Stimulated activated CD4-positive, alpha-beta T cell treated with anti-CD3 and anti-CD28 coated beads, Interleukin-15, amount 100 ng/mL, for 24 hours (primary cell): ENCODE measurements around the gene DHDH.
A peak's percentile ranks its signal among the peaks of the same experiment; 100 is the strongest.

ENCODE experiments used
- DNase-seq: peaks from one replicate; pipeline ENCODE4 v3.0.0-alpha.2; 2020

The DHDH gene

DNA sequence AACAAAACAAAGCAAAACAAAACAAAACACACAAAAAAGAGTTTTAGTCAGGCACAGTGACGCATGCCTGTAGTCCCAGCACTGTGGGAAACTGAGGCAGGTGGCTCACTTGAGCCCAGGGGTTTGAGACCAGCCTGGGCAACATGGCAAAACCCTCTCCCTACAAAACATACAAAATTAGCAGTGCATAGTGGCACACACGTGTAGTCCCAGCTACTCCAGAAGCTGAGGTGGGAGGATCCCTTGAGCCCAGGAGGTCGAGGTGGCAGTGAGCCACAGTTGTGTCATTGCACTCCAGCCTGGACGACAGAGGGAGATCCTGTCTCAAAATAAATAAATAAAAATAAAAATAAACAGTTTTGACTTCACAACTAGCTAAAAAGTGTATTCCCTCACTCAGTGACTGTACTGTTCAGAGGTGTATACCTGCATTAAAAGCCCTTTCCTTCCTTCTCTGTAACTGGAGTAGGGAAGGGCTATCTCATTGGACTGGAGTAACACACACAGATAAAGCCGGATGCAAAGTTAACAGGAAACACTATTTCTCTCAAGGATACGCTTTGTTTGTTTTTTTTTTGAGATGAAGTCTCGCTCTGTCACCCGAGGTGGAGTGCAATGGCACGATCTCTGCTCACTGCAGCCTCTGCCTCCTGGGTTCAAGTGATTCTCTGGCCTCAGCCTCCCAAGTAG, 17.5 kb downstream of the DHDH start:
- no peak for DNase-seq

GRCh38 chr19:48953141-48953540, 19.6 kb downstream of the DHDH start:
- no peak for DNase-seq

GRCh38 chr19:48953990-48954594, 20.6 kb downstream of the DHDH start:
- DNase-seq, result no peak

GRCh38 chr19:48954595-48955307, 21.3 kb downstream of the DHDH start, which contains the start of gene BAX:
TSS of gene BAX (plus strand) at chr19:48954875. CDS start at chr19:48954929, 54 bp downstream.
- DNase-seq, result peak; percentile 99

GRCh38 chr19:48955308-48955958, 21.9 kb downstream of the DHDH start:
- DNase-seq, result no peak

GRCh38 chr19:48958006-48958405, 24.5 kb downstream of the DHDH start:
- no peak for DNase-seq

GRCh38 chr19:48959341-48960239, 26.1 kb downstream of the DHDH start:
- DNase-seq, result peak; percentile 18

DNA sequence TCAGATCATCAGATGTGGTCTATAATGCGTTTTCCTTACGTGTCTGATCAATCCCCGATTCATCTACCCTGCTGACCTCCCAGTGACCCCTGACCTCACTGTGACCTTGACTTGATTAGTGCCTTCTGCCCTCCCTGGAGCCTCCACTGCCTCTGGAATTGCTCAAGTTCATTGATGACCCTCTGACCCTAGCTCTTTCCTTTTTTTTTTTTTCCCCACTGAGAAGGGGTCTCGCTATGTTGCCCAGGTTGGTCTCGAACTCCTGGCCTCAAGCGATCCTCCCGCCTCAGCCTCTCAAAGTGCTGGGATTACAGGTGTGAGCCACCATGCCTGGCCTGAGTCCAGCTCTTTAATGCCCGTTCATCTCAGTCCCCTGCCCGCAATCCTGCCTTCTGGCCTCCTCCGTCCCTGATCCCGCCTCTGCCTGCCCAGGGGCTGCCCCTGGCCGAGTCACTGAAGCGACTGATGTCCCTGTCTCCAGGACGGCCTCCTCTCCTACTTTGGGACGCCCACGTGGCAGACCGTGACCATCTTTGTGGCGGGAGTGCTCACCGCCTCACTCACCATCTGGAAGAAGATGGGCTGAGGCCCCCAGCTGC, 27.7 kb downstream of the DHDH start:
- DNase-seq, result peak; percentile 18

- DNase-seq, result no peak
These were observed 28.2 kb downstream of the DHDH start for GRCh38 chr19:48961673-48962028.

- peak; percentile 46 for DNase-seq
These were observed 28.7 kb downstream of the DHDH start for GRCh38 chr19:48962029-48962848.

DNA sequence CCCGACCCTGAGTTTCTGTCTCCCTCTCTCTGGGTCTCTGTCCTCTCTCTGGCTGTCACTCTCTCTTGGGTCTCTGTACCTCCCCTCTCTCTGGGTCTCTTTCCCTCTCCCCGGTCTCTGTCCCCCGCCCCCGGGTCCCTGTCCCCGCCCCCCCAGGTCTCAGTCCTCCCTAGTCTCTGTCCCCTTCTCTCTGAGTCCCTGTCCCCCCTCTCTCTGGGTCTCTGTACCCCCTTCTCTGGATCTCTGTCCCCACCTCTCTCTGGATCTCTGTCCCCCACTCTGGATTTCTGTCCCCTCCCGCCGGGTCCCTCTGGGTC, 29.3 kb downstream of the DHDH start:
- no peak for DNase-seq

DNA sequence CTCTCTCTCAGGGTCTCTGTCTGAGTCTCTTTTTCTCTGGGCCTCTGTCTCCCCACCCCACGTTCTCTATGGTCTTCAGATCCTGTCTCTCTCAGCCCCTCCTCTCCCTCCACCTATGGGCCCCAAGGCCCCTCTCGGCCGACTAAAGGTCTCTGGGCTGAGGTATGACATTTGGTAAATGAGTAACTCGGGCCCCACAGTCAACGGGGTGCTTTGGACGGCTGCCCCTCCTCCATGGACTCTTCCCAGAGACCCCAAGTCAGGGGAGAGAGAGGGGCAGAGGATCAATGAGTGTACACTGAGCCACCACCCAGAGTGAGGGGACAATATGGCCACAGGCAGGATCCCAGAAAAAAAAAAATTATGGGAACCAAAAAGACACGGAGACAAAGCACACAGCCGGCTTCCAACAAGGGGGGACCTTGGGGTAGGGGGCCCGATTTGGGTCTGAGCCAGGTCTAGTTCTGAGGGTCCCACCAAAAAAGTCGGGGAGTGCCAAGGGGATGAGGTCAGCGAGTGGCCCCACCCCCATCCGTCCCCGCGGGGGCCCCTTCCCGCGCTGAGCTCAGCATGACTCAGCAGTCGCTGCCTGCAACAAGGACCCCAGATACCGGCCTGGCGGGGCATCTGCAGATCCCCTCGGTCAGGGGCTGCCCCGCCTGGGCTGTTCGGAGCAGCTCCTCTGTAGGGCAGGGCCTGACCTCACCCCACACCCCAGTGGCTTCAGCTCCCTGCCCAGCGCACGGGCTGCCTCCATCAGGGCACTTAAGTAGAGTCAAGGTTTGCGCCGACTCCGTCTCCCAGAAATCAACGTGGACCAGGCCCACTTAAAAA, 30.1 kb downstream of the DHDH start:
- DNase-seq, result peak; percentile 82

DNA sequence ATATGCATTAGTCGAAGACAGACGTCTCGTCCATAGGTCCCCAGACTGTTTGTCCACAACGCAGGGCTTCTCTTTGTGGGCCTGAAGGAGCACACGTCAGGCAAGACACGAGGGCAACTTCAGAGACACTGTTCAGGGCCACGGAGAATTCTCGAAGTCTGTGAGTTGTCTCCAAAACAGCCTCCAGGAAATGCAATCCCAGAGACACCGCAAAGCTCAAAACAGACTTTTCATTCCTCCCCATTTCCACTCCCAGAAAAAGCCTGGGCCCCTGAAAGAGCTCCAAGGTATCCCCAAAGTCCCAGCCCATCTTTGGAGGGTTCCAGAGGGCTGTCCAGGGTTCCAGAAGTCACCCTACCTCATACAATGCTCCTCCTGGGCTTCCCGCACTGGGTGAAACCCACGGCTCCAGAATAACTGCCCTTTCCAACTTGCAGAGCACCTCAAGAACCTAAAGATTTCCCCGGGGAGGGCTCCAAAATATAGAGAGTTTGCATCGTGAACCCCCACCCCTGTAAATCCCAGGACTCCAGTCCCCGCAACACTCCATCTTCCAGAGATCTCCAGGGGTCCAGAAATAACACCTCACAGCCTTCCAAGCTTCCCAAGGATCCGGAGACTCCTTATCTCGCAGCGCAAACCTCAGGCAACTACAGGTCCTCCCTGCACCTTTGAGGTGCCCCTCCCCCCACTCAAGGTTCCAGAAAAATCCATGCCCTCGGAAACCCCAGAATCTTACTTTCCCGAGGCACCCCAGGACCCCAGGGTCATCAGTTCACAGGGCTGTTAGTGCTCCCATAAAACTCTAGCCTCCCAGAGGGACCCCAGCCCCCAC, 30.9 kb downstream of the DHDH start:
- no peak for DNase-seq

DNA sequence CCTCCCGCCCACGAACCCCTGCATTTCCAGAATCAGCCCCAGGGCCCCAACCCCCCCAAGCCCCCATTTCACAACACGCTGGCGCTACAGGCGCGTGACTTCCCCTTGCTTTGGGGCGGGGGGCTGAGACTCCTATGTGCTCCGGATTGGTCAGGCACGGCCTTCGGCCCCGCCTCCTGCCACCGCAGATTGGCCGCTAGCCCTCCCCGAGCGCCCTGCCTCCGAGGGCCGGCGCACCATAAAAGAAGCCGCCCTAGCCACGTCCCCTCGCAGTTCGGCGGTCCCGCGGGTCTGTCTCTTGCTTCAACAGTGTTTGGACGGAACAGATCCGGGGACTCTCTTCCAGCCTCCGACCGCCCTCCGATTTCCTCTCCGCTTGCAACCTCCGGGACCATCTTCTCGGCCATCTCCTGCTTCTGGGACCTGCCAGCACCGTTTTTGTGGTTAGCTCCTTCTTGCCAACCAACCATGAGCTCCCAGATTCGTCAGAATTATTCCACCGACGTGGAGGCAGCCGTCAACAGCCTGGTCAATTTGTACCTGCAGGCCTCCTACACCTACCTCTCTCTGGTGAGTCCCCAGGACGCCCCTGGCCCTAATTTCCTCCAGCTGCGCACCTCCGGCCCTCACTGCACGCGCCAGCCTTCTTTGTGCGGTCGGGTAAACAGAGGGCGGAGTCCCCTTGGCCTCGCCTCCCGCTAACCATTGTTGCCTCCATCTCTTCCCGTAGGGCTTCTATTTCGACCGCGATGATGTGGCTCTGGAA, 31.7 kb downstream of the DHDH start, which contains the start of gene FTL:
Gene FTL, plus strand, starts transcription at position 270 of the 766 bp plus-strand sequence. Its CDS starts 199 bp downstream, at position 469.
- DNase-seq, result peak; percentile 96

- peak; percentile 94 for DNase-seq
These were observed 32.5 kb downstream of the DHDH start for GRCh38 chr19:48965806-48966540.

DNA sequence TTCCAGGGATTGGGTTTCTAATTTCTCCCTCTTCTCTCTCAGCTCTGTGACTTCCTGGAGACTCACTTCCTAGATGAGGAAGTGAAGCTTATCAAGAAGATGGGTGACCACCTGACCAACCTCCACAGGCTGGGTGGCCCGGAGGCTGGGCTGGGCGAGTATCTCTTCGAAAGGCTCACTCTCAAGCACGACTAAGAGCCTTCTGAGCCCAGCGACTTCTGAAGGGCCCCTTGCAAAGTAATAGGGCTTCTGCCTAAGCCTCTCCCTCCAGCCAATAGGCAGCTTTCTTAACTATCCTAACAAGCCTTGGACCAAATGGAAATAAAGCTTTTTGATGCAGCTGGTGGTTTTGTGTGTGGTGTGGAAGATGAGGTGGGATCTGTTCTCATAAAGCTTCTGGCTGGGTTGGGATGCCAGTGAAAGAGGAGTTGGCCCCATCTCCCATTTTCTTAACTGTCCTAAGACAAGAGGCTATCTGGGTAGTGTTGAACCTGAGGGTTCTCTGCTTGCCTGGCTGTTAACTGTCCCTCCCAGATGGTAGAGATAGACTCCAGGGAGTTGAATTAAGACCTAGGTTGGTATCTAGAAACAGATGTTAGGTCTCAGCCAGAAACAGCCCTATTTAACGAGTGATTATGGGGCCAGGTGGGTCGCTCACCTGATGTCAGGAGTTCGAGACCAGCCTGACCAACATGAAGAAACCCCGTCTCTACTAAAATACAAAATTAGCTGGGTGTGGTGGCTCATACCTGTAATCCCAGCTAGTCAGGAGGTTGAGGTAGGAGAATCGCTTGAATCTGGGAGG, 33.2 kb downstream of the DHDH start:
- DNase-seq, result peak; percentile 26
